GM12878 (cell line): ENCODE measurements around the gene MSH3.

Experiments used
- CEBPB ChIP-seq, 2 experiments: fragments of 150-350 bp in 1 of 2; IDR thresholded peaks; 2 replicates each; pipeline ENCODE4 v1.6.1; 2012 to 2014; ENCODE audit warnings: low read depth in 2 of 2, low read length in 2 of 2, borderline replicate concordance in 1 of 2, inconsistent platforms in 1 of 2
- EP300 ChIP-seq, 2 experiments: fragments of 150-350 bp in 1 of 2; IDR thresholded peaks; 2 replicates each; pipeline ENCODE4 v1.6.1; 2011 to 2012; ENCODE audit warnings: low read depth in 2 of 2, low read length in 2 of 2, borderline replicate concordance in 1 of 2, improper control_type of control experiment in 1 of 2, inconsistent platforms in 1 of 2; ENCODE audit not compliant: control insufficient read depth in 1 of 2
- JUNB ChIP-seq: IDR thresholded peaks from 2 replicates; pipeline ENCODE4 v1.6.1; 2016; ENCODE audit warnings: antibody characterized with exemption, mild to moderate bottlenecking
- POLR2AphosphoS5 ChIP-seq: IDR thresholded peaks from 2 replicates; pipeline ENCODE4 v1.6.1; 2011; ENCODE audit warnings: mild to moderate bottlenecking, low read length, inconsistent platforms
- RAD21 ChIP-seq: IDR thresholded peaks from 2 replicates; pipeline ENCODE4 v1.6.1; 2011; ENCODE audit warnings: mild to moderate bottlenecking, low read depth, low read length, moderate library complexity; ENCODE audit not compliant: insufficient read depth
- SIN3A ChIP-seq: IDR thresholded peaks from 2 replicates; pipeline ENCODE4 v1.6.1; 2012; ENCODE audit warnings: low read depth, low read length, improper control_type of control experiment
- SMAD5 ChIP-seq: IDR thresholded peaks from 2 replicates; pipeline ENCODE4 v1.6.1; 2016; ENCODE audit warnings: antibody characterized with exemption, low read depth
- TARDBP ChIP-seq: IDR thresholded peaks from 2 replicates; pipeline ENCODE4 v1.6.1; 2016; ENCODE audit warnings: borderline replicate concordance
- TF ChIP-seq, protein P1 (sequence below): IDR thresholded peaks from 2 replicates; pipeline ENCODE4 v1.6.1; 2012; ENCODE audit warnings: low read depth, low read length, improper control_type of control experiment
- TF ChIP-seq, protein P2 (sequence below), 3 experiments: IDR thresholded peaks in 2 of 3; conservative IDR thresholded peaks in 1 of 3; 2 replicates each; pipeline ENCODE4 v1.5.1; 2011; ENCODE audit warnings: low read depth in 3 of 3, low read length in 3 of 3, mild to moderate bottlenecking in 3 of 3, control low read depth in 2 of 3, moderate library complexity in 2 of 3, inconsistent platforms in 1 of 3, mixed read lengths in 1 of 3; ENCODE audit not compliant: control insufficient read depth in 2 of 3, insufficient read depth in 1 of 3; ENCODE audit errors: extremely low read depth in 1 of 3

DNA sequence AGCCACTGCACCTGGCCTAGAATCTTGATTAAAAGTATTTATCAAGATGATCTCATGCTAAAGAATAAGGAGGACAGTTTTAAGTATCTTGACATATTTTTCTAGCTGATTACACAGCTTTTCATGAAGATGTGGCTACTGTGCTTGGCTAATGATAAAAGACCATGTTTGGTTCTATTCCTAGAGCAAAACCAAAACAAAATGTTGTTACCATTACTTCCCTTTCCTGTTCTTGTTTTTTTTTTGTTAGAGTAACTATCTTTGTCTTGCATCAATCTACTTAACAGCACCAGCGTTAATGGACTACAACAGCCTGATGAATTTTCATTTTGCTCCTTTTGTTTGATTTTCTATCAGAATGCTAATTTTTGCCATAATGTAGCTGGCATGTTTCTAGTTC, 86.5 kb downstream of the MSH3 start:
- TF ChIP-seq JUNB (no peak), POLR2AphosphoS5 (no peak), TARDBP (no peak), SMAD5 (no peak), SIN3A (no peak), CEBPB (IDR thresholded peaks at IDR 0.05; ENCODE audit: borderline replicate concordance in 1 of 2, low read depth in 2 of 2, low read length in 2 of 2) (no peak), EP300 (IDR thresholded peaks at IDR 0.05; ENCODE audit: borderline replicate concordance in 1 of 2, control insufficient read depth in 1 of 2, low read depth in 2 of 2, low read length in 2 of 2) (no peak), RAD21 (no peak)
- TF ChIP-seq, protein P1, sequence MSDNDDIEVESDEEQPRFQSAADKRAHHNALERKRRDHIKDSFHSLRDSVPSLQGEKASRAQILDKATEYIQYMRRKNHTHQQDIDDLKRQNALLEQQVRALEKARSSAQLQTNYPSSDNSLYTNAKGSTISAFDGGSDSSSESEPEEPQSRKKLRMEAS = no peak
- TF ChIP-seq, protein P2, sequence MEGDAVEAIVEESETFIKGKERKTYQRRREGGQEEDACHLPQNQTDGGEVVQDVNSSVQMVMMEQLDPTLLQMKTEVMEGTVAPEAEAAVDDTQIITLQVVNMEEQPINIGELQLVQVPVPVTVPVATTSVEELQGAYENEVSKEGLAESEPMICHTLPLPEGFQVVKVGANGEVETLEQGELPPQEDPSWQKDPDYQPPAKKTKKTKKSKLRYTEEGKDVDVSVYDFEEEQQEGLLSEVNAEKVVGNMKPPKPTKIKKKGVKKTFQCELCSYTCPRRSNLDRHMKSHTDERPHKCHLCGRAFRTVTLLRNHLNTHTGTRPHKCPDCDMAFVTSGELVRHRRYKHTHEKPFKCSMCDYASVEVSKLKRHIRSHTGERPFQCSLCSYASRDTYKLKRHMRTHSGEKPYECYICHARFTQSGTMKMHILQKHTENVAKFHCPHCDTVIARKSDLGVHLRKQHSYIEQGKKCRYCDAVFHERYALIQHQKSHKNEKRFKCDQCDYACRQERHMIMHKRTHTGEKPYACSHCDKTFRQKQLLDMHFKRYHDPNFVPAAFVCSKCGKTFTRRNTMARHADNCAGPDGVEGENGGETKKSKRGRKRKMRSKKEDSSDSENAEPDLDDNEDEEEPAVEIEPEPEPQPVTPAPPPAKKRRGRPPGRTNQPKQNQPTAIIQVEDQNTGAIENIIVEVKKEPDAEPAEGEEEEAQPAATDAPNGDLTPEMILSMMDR (IDR thresholded peaks at IDR 0.05 in 2 of 3, conservative IDR thresholded peaks at IDR 0.05 in 1 of 3; ENCODE audit: control insufficient read depth in 2 of 3, extremely low read depth in 1 of 3, insufficient read depth in 1 of 3, low read depth in 3 of 3, low read length in 3 of 3) = no peak
